ENCODE data around the gene BAIAP2L1.
A peak's percentile ranks its signal among the peaks of the same experiment; 100 is the strongest.
"Not testable (repeated sequence)": the region's sequence is repeated elsewhere in the genome, so short reads cannot be mapped to it uniquely, and the experiment has no call there.

The BAIAP2L1 gene

GRCh38 chr7:98400542-98401340 lies at the start of gene BAIAP2L1:
TSS of gene BAIAP2L1 (minus strand) at chr7:98401090. CDS start at chr7:98400852, 238 bp downstream.
- H3K36me3 Mint-ChIP-seq: no peaks in the 10 kb centered on the region
- H3K9me3 Mint-ChIP-seq: no peaks in the 10 kb centered on the region
- H3K4me3 Mint-ChIP-seq: peak within 1 kb of the TSS; percentile 77
- peaks cover 12% of the 10 kb centered on the region for H3K4me1 Mint-ChIP-seq
- no peak within 1 kb of the TSS for H3K27ac Mint-ChIP-seq
- H3K27me3 Mint-ChIP-seq: peaks cover 3% of the 10 kb centered on the region

- Mint-ChIP-seq H3K27me3 (peaks cover 5% of the 10 kb centered on the region), H3K4me1 (no peaks in the 10 kb centered on the region), H3K36me3 (no peaks in the 10 kb centered on the region), H3K4me3 (no peak overlapping the region), H3K9me3 (no peaks in the 10 kb centered on the region), H3K27ac (no peak overlapping the region)
These were observed 47.9 kb upstream of the BAIAP2L1 start for GRCh38 chr7:98448766-98449165.

- not testable (repeated sequence) for H3K36me3 Mint-ChIP-seq, H3K27me3 Mint-ChIP-seq, H3K4me1 Mint-ChIP-seq, H3K9me3 Mint-ChIP-seq, H3K27ac Mint-ChIP-seq, H3K4me3 Mint-ChIP-seq
These were observed 40.1 kb upstream of the BAIAP2L1 start for GRCh38 chr7:98440992-98441391.

GRCh38 chr7:98439484-98439883 lies 38.6 kb upstream of the BAIAP2L1 start:
- no peak overlapping the region for H3K4me3 Mint-ChIP-seq
- H3K27me3 Mint-ChIP-seq: peaks cover 5% of the 10 kb centered on the region
- H3K4me1 Mint-ChIP-seq: peaks cover 4% of the 10 kb centered on the region
- no peak overlapping the region for H3K27ac Mint-ChIP-seq
- H3K9me3 Mint-ChIP-seq: no peaks in the 10 kb centered on the region
- no peaks in the 10 kb centered on the region for H3K36me3 Mint-ChIP-seq

GRCh38 chr7:98434087-98434486 lies 33.2 kb upstream of the BAIAP2L1 start:
- no peaks in the 10 kb centered on the region for H3K36me3 Mint-ChIP-seq
- H3K4me1 Mint-ChIP-seq: peaks cover 4% of the 10 kb centered on the region
- H3K4me3 Mint-ChIP-seq: no peak overlapping the region
- H3K27me3 Mint-ChIP-seq: peaks cover 3% of the 10 kb centered on the region
- H3K9me3 Mint-ChIP-seq: no peaks in the 10 kb centered on the region
- H3K27ac Mint-ChIP-seq: no peak overlapping the region

GRCh38 chr7:98429799-98430198 lies 28.9 kb upstream of the BAIAP2L1 start:
- H3K4me1 Mint-ChIP-seq: no peaks in the 10 kb centered on the region

GRCh38 chr7:98423043-98423442 lies 22.2 kb upstream of the BAIAP2L1 start:
- no peak overlapping the region for H3K27ac Mint-ChIP-seq
- no peaks in the 10 kb centered on the region for H3K9me3 Mint-ChIP-seq
- H3K4me1 Mint-ChIP-seq: no peaks in the 10 kb centered on the region
- H3K27me3 Mint-ChIP-seq: peaks cover 6% of the 10 kb centered on the region
- H3K4me3 Mint-ChIP-seq: no peak overlapping the region
- H3K36me3 Mint-ChIP-seq: no peaks in the 10 kb centered on the region

More at GRCh38 chr7:98429799-98430198, 28.9 kb upstream of the BAIAP2L1 start:
- Mint-ChIP-seq H3K27ac (no peak overlapping the region), H3K4me3 (no peak overlapping the region), H3K36me3 (no peaks in the 10 kb centered on the region), H3K27me3 (peaks cover 5% of the 10 kb centered on the region), H3K9me3 (no peaks in the 10 kb centered on the region)

- Mint-ChIP-seq H3K36me3 (no peaks in the 10 kb centered on the region), H3K27me3 (peaks cover 6% of the 10 kb centered on the region), H3K4me1 (no peaks in the 10 kb centered on the region), H3K9me3 (no peaks in the 10 kb centered on the region), H3K4me3 (no peak overlapping the region), H3K27ac (no peak overlapping the region)
These were observed 20.2 kb upstream of the BAIAP2L1 start for GRCh38 chr7:98420966-98421612.

GRCh38 chr7:98419988-98420387 lies 19.1 kb upstream of the BAIAP2L1 start:
- H3K4me1 Mint-ChIP-seq, H3K36me3 Mint-ChIP-seq, H3K4me3 Mint-ChIP-seq, H3K9me3 Mint-ChIP-seq, H3K27me3 Mint-ChIP-seq, H3K27ac Mint-ChIP-seq: not testable (repeated sequence)

GRCh38 chr7:98419316-98419691 lies 18.4 kb upstream of the BAIAP2L1 start:
- not testable (repeated sequence) for H3K9me3 Mint-ChIP-seq, H3K36me3 Mint-ChIP-seq, H3K27me3 Mint-ChIP-seq, H3K4me3 Mint-ChIP-seq, H3K4me1 Mint-ChIP-seq, H3K27ac Mint-ChIP-seq

- peaks cover 5% of the 10 kb centered on the region for H3K27me3 Mint-ChIP-seq
- H3K4me3 Mint-ChIP-seq: no peak overlapping the region
- H3K36me3 Mint-ChIP-seq: no peaks in the 10 kb centered on the region
- no peaks in the 10 kb centered on the region for H3K4me1 Mint-ChIP-seq
- H3K27ac Mint-ChIP-seq: no peak overlapping the region
- no peaks in the 10 kb centered on the region for H3K9me3 Mint-ChIP-seq
These were observed 17.9 kb upstream of the BAIAP2L1 start for GRCh38 chr7:98418636-98419315.

- Mint-ChIP-seq H3K27ac (no peak overlapping the region), H3K4me1 (no peaks in the 10 kb centered on the region), H3K36me3 (no peaks in the 10 kb centered on the region), H3K4me3 (no peak overlapping the region), H3K9me3 (no peaks in the 10 kb centered on the region), H3K27me3 (peaks cover 5% of the 10 kb centered on the region)
These were observed 17.4 kb upstream of the BAIAP2L1 start for GRCh38 chr7:98418271-98418635.

GRCh38 chr7:98417604-98418270 lies 16.8 kb upstream of the BAIAP2L1 start:
- not testable (repeated sequence) for H3K4me3 Mint-ChIP-seq, H3K9me3 Mint-ChIP-seq, H3K4me1 Mint-ChIP-seq, H3K27ac Mint-ChIP-seq, H3K36me3 Mint-ChIP-seq, H3K27me3 Mint-ChIP-seq

GRCh38 chr7:98414205-98414900 lies 13.5 kb upstream of the BAIAP2L1 start:
- H3K9me3 Mint-ChIP-seq: no peaks in the 10 kb centered on the region
- no peaks in the 10 kb centered on the region for H3K36me3 Mint-ChIP-seq
- peaks cover 5% of the 10 kb centered on the region for H3K27me3 Mint-ChIP-seq
- H3K4me1 Mint-ChIP-seq: no peaks in the 10 kb centered on the region
- no peak overlapping the region for H3K27ac Mint-ChIP-seq
- no peak overlapping the region for H3K4me3 Mint-ChIP-seq

GRCh38 chr7:98413655-98414054 lies 12.8 kb upstream of the BAIAP2L1 start:
- not testable (repeated sequence) for H3K36me3 Mint-ChIP-seq, H3K4me1 Mint-ChIP-seq, H3K27ac Mint-ChIP-seq, H3K9me3 Mint-ChIP-seq, H3K27me3 Mint-ChIP-seq, H3K4me3 Mint-ChIP-seq

Measured in activated naive CD4-positive, alpha-beta T cell treated with anti-CD3 and anti-CD28 coated beads, Interleukin-2, amount 50 U/mL, for 24 hours (primary cell).